HCEC 1CT (cell line): ENCODE results near the gene PLXNC1.

Source experiments
- DNase-seq: peaks from one replicate; pipeline ENCODE4 v3.0.0-alpha.2; 2017

PLXNC1 gene

GRCh38 chr12:94135896-94136295 is 12.5 kb upstream of the PLXNC1 start:
- no peak for DNase-seq

DNA sequence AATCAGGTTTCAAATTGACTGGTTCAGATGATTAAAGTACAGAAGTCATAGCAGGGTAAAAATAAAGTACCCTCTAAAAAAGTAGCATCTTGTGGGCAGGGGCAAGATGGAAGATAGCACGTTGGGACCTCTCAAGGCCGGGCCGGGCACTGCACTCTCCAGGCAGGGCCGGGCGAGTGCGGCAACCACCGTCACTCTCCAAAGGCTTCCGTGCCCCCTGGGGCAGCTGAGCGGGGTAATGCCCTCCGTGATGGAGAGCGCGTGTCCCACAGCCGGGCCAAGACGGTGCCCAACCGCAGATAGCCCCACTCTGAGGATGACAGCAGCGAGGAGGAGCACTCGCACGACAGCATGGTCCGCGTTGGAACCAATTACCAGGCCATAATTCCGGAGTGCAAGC is 8.6 kb upstream of the PLXNC1 start:
- no peak for DNase-seq

GRCh38 chr12:94140556-94140955 is 7.8 kb upstream of the PLXNC1 start:
- peak; percentile 12 for DNase-seq

DNA sequence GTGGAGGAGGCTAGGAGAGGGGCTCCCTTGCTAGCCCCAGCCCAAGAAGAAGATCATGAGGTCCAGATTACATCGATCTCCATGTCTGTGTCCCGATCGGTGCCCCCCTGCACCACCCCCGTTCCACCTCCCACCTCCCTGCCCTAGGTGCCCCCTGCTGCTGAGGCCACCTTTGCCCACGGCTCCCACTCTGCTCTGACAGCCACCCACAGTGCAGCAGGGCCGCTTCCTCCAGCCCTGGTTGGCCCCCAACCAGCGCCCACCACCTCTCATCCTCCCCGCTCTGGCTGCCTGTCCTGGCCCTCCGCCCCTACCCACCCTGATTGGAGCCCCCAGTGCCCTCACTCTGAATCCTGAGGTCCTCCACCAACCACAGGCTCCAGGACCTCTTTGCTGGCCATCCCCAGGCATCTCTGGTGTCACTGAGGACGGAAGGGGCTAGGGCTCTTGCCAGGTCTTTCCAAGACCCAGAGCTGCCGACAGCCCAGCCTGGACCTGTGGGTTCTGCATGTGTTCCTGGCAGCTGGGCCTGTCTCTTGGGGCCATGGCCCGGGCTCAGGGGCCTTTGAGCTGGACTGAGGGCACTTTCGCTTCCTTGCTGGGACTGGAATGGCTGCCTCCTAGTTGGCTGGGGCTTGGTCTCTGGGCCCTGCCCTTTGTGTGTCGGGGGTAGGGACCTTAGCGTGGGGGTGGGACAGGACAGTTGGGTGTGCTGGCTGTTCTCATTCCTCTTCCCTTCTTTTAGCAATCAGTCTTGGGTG is 7.2 kb upstream of the PLXNC1 start:
- DNase-seq = no peak

DNA sequence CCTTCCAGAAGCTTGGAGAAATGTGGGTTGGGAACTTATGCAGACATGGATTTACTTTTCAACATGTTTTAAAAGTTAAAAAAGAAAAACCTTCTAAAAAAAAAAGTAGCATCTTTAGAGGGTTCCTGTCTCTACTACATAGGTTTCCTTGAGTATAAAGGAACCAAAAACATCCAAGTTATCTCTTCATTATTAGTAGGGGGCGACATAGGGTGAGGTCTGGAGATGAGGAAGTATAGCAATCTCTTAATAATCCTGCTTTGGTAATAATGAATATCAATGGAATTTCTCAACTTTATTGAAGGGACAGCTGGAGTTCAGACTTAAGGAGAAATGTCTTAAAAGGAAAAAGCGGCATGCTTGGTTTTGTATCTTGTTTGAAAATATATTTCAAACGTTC is 6.5 kb upstream of the PLXNC1 start:
- DNase-seq = no peak

GRCh38 chr12:94143438-94143837 is 4.9 kb upstream of the PLXNC1 start:
- no peak for DNase-seq

GRCh38 chr12:94143951-94144350 is 4.4 kb upstream of the PLXNC1 start:
- DNase-seq = no peak

DNA sequence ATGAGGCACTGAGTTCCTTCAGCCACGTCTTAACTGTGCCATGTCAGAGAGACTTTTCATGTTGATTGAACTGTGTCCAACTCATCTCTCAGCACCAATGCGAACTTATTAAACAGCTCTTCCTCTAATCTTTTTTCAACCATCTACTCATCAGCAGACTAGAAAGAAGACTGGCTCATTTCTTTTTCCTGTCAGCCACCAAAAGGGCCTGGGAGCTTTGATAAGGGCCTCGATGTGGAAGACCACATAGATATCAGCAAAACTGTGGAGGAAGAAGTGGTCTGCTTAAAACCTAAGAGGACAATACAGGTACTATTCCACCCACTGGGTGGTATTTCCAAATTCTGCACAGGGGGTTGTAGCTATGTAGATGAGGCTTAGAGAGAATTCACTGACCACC is 3.6 kb upstream of the PLXNC1 start:
- DNase-seq = no peak

DNA sequence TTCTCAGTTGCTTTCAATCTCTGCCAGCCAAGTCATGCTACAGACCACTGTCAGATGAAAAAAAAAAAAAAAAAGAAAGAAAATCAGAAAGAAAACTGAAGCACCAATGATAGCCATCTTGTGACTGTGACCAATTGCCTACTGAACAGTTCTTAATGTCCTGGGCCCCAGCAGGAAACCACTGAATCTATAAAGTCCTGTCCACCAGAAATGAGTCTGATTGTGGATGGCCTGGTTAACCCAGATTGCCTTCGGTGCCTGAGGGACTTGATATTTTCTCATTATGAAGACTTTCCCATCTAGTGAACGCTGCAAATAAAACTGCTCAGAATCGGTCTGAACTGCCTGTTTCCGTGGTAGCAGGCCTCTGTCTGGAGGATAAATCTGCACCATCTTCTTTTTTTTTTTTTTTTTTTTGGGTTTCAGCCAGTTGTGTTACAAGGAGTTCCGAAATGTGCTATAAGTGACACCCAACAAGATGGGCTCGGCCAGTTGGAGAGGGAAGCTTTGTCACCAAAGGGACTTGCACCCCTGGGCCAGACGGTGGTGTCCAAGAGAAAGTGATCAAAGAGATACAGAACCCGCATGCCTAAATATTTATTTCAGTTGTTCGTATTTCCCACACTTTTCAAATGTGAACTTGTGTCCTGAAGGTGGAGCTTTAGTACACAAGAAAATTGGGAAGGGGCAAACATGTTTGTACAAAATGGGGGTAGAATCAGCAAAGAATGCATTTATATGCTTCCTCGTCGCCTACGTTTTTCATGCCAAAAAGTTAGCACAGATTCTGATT is 3.0 kb upstream of the PLXNC1 start:
- DNase-seq = peak; percentile 60

GRCh38 chr12:94146166-94146936 is 2.0 kb upstream of the PLXNC1 start:
- no peak for DNase-seq

- no peak for DNase-seq
Observed at GRCh38 chr12:94147387-94147990, 888 bp upstream of the PLXNC1 start.

- no peak for DNase-seq
Observed at GRCh38 chr12:94148739-94149118, 352 bp downstream of the PLXNC1 start.

GRCh38 chr12:94149119-94149780 is 873 bp downstream of the PLXNC1 start:
- DNase-seq = no peak

DNA sequence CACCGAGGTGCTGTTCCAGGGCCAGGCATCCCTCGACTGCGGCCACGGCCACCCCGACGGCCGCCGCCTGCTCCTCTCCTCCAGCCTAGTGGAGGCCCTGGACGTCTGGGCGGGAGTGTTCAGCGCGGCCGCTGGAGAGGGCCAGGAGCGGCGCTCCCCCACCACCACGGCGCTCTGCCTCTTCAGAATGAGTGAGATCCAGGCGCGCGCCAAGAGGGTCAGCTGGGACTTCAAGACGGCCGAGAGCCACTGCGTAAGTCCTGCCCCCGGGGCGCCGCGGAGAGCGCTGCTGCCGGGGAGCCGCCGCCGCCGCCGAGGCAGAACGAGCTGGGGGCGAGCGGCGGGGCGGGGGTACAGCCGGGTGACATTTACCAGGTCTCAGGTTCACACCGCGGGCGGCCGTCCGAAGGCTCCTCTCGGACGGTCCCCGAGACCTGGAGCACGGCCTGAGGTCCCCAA is 1.4 kb downstream of the PLXNC1 start:
- DNase-seq = peak; percentile 6

- no peak for DNase-seq
Observed at GRCh38 chr12:94150240-94151121, 2.1 kb downstream of the PLXNC1 start.

- DNase-seq = no peak
Observed at GRCh38 chr12:94151582-94151981, 3.2 kb downstream of the PLXNC1 start.

DNA sequence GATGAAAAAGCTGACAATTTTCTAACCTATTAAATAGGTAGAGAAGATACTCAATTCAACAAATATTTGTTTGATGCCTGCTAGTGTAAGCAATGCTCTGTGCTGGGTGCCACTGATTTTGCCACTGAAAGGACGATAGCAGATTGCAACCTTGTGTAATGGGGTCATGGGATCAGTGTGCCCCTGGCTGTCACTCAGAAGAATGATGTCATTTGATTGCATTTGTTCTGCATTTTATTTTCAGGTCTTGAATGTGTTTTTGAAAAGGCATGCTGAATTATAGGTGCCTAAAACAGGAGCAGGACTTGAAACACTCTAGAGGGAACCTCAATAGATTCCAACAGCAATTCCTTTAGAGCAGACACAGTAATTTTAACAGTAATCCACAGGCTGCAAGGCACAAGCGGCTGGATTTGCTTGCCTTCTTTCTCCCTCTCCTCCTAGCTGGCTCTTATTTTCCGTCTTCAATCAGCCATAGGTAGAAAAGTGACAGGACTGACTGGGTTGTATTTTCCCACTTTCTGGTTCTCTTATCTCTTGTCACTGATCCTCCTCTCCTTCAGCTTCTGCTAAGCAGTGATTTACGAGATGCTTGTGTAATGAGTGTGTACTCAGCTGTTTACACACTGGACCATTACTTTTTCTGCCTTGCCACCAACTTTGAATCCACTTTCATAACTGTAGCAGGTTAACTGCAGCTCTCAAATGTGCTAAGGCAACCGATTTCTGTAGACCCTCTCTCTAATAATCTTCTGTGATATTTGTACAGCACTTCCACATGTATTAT is 4.1 kb downstream of the PLXNC1 start:
- DNase-seq = no peak

- no peak for DNase-seq
Observed at GRCh38 chr12:94157181-94157580, 8.8 kb downstream of the PLXNC1 start.

DNA sequence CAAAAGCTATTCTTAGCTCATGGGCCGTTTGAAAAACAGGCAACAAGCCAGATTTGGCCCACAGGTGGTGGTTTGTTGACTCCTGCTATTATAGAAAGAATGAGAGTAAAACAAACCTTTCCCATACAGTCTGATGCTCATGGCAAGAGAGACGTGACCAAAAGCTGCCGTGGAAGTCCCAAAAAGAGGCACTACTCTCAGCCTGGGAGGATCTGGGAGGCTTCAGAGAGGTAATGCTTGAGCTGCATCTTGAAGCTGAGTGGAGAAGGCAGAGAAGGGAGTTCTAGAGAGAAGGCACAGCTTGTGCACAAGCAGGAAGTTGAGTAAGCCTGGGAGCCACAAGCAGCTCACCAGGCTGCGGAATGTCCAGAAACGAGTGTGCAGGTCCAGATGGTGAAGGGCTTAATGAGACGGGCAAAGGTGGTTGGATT is 9.6 kb downstream of the PLXNC1 start:
- no peak for DNase-seq

GRCh38 chr12:94158666-94159065 is 10.3 kb downstream of the PLXNC1 start:
- DNase-seq = no peak

DNA sequence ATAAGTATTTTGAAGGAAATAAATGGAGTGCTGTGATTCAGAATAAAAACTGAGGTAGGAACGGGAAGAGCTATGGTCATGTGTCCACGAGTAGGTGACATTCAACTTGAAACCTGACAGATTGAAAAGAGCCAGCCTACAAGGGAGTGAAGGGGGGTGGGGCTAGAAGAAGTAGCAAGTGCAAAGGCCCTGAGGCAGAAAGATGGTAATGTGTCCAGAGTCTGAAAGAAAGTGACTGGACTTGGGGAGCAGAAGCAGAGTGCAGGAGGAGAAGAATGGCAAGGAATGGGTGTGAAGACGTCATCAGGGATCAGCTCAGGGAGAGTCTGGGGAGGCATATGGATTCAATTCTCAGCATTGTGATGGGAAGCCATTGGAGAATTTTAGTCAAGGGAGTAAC is 13.7 kb downstream of the PLXNC1 start:
- DNase-seq = no peak
